Measurements from ENCODE around the gene IQCK.

The IQCK gene

DNA sequence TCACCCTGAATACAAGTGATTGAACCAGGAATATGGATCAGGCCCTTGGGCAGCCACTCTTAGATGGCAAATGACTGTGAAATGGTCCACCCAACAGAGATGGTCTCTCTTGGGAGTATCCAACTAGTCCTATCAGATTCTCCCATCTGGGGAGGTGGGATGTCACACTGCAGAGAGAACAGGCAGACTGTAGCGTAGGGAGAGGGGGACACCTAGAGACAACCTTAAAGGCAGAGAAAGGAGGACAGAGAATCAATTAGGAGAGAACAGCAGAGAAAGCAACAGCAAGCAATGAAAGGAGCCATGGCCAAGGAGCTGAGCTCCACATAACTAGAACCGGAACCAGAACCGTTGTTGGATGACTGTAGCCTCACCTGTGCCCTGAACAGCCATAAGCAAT lies 37.2 kb downstream of the IQCK start:
- no peak overlapping the region for H3K27ac ChIP-seq
- no peaks in the 10 kb centered on the region for H3K36me3 ChIP-seq

GRCh38 chr16:19757026-19757425 lies 39.0 kb downstream of the IQCK start:
- no peaks in the 10 kb centered on the region for H3K9me3 ChIP-seq
- TF ChIP-seq, protein P1, sequence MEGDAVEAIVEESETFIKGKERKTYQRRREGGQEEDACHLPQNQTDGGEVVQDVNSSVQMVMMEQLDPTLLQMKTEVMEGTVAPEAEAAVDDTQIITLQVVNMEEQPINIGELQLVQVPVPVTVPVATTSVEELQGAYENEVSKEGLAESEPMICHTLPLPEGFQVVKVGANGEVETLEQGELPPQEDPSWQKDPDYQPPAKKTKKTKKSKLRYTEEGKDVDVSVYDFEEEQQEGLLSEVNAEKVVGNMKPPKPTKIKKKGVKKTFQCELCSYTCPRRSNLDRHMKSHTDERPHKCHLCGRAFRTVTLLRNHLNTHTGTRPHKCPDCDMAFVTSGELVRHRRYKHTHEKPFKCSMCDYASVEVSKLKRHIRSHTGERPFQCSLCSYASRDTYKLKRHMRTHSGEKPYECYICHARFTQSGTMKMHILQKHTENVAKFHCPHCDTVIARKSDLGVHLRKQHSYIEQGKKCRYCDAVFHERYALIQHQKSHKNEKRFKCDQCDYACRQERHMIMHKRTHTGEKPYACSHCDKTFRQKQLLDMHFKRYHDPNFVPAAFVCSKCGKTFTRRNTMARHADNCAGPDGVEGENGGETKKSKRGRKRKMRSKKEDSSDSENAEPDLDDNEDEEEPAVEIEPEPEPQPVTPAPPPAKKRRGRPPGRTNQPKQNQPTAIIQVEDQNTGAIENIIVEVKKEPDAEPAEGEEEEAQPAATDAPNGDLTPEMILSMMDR (IDR thresholded peaks at IDR 0.05): no peak
- H3K4me3 ChIP-seq: no peak overlapping the region
- H3K27me3 ChIP-seq: no peaks in the 10 kb centered on the region
- DNase-seq: no peak
- H3K36me3 ChIP-seq: no peaks in the 10 kb centered on the region
- intact Hi-C loops (cut with DNase I; ENCODE audit: low total_unique reads): no loop called here
- H3K27ac ChIP-seq: no peak overlapping the region
- peaks cover 0 to 10% (median 0%) of the 10 kb centered on the region in 4 donors for H3K4me1 ChIP-seq

More for the DNA sequence above, 37.2 kb downstream of the IQCK start:
- no peaks in the 10 kb centered on the region for H3K27me3 ChIP-seq
- no peaks in the 10 kb centered on the region for H3K9me3 ChIP-seq
- peaks cover 0 to 10% (median 0%) of the 10 kb centered on the region in 4 donors for H3K4me1 ChIP-seq
- intact Hi-C loops (cut with DNase I; ENCODE audit: low total_unique reads): no loop called here
- TF ChIP-seq, protein P1 (IDR thresholded peaks at IDR 0.05): no peak
- no peak for DNase-seq
- H3K4me3 ChIP-seq: no peak overlapping the region

DNA sequence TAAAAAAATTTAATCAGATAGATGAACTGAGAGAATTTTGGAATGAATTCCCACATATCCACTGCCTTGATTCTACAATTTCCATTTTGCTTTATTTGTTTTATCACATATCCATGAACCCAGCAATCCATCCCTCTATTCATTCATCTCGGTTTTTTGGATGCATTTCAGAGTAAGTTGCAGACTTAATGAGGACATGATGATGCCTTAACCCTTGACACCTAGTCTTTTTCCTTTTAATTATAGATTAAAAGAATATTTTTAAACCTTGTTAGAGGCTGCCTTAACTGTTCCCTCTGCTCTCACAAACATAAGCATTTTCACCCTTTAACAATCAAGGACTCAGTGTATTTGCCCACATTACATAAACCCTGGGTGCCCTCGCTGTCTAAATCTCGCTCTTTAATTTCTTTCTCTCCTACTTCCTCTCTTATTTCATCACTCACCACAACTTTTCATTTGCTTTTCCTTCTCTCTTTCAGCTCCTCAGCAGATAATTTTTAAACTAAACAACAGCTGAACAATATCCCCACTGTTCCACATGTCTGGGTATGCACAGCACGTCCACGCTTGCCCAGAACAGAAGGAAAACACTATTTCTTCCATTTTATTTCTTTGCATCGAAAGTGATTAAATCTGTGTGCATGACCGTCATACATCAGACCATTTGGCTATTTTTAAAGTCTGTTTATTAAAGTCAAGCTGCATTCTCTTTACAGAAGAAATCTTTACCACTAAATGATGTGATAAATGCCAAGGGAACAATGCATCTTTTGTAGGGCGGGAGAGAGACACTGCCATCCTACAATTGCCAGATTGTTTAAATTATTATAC lies 39.9 kb downstream of the IQCK start:
- Histone ChIP-seq H3K27ac (no peak overlapping the region), H3K4me1 (peaks cover 0 to 10% (median 0%) of the 10 kb centered on the region in 4 donors), H3K27me3 (no peaks in the 10 kb centered on the region), H3K4me3 (no peak overlapping the region), H3K9me3 (no peaks in the 10 kb centered on the region), H3K36me3 (no peaks in the 10 kb centered on the region)
- no peak for DNase-seq
- intact Hi-C loops (cut with DNase I; ENCODE audit: low total_unique reads): no loop called here
- TF ChIP-seq, protein P1 (IDR thresholded peaks at IDR 0.05): no peak

DNA sequence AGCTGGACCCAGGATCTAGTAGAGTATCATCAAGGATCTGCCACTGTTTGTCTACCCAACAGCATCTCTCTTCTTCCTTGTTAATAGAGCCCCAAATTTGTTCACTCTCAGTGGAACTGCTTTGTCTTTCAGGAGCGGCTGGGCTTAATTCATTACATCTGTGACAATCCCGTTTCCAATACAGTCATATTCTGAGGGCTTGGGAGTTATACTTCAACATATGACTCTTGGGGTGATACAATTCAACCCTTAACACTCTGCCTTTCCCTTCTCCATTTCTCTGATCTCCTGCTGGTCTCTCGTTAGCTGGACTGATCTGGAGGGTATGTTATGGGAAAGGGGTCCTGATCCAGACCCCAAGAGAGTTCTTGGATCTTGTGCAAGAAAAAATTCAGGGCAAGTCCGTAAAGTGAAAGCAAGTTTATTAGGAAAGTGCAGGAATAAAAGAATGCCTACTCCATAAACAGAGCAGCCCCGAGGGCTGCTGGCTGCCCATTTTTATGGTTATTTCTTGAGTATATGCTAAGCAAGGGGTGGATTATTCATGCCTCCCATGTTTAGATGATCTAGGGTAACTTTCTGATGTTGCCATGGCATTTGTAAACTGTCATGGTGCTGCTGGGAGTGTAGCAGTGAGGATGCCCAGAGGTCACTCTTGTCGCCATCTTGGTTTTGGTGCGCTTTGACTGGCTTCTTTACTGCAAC lies 42.4 kb downstream of the IQCK start:
- DNase-seq: no peak

DNA sequence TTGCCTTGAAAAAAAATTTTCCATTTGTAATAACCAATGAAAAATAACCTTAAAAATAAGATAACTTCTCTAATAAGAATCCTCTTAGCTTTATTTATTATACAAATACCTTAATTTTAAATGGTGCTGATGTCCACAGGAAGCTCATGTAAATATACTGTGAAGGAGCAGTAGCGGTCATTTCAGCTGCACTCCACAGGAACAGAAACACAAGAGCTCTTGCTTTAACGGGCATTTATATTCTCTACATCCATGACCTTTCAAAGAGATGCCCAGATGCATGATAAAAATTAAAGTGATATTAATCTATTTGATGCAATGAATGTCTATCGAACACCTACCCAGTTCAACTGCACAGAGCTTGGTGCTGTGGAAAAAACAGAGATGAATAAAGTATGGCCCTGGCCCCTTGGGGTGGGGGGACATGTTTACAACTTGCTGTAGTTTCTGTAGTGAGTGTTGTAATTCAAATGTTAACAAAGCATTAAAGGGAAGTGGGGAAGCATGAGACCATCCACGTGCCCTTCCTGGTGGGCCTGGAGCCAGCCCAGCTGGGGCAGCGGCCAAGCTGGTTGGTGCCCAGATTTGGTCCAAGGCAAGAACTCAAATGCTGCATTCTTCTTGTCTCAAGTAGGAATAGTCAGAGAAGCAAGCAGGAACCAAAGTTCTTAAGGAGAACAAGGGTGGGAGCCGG lies 47.9 kb downstream of the IQCK start:
- no peak overlapping the region for H3K27ac ChIP-seq
- no peaks in the 10 kb centered on the region for H3K36me3 ChIP-seq
- peaks cover 0 to 8% (median 2%) of the 10 kb centered on the region in 4 donors for H3K4me1 ChIP-seq
- TF ChIP-seq, protein P1 (IDR thresholded peaks at IDR 0.05): no peak
- no peaks in the 10 kb centered on the region for H3K27me3 ChIP-seq
- H3K4me3 ChIP-seq: no peak overlapping the region
- DNase-seq: peak; percentile 70 to 76
- H3K9me3 ChIP-seq: no peaks in the 10 kb centered on the region
- intact Hi-C loops (cut with DNase I; ENCODE audit: low total_unique reads): no loop called here

More for the DNA sequence above, 42.4 kb downstream of the IQCK start:
- TF ChIP-seq, protein P1 (IDR thresholded peaks at IDR 0.05): no peak
- no peaks in the 10 kb centered on the region for H3K4me1 ChIP-seq
- H3K36me3 ChIP-seq: no peaks in the 10 kb centered on the region
- no peaks in the 10 kb centered on the region for H3K27me3 ChIP-seq
- no peak overlapping the region for H3K27ac ChIP-seq
- intact Hi-C loops (cut with DNase I; ENCODE audit: low total_unique reads): no loop called here
- no peaks in the 10 kb centered on the region for H3K9me3 ChIP-seq
- no peak overlapping the region for H3K4me3 ChIP-seq
